ENCODE measurements around the gene TMEM225.
"Not testable (repeated sequence)": the region's sequence is repeated elsewhere in the genome, so short reads cannot be mapped to it uniquely, and the experiment has no call there.

Gene TMEM225

GRCh38 chr11:123885570-123885969 is at the start of gene TMEM225:
TSS of gene TMEM225 (minus strand) at chr11:123885670. CDS start at chr11:123885425, 245 bp downstream.
- DNase-seq: no peak

GRCh38 chr11:123924027-123924426 is 38.6 kb upstream of the TMEM225 start:
- no peak for DNase-seq

GRCh38 chr11:123920943-123921342 is 35.5 kb upstream of the TMEM225 start:
- DNase-seq: no peak

GRCh38 chr11:123905826-123906225 is 20.4 kb upstream of the TMEM225 start:
- DNase-seq: no peak

GRCh38 chr11:123904932-123905331 is 19.5 kb upstream of the TMEM225 start:
- DNase-seq: no peak

GRCh38 chr11:123903932-123904331 is 18.5 kb upstream of the TMEM225 start:
- DNase-seq: no peak

- no peak for DNase-seq
Observed at GRCh38 chr11:123901867-123902266, 16.4 kb upstream of the TMEM225 start, which contains the start of gene OR8D4. TSS of gene OR8D4 (plus strand) at chr11:123902167. CDS start at chr11:123906432, 4,265 bp downstream.

- no peak for DNase-seq
Observed at GRCh38 chr11:123899792-123900191, 14.3 kb upstream of the TMEM225 start.

GRCh38 chr11:123892031-123892430 is 6.6 kb upstream of the TMEM225 start:
- no peak for DNase-seq

GRCh38 chr11:123880912-123881311 is 4.6 kb downstream of the TMEM225 start:
- no peak for DNase-seq

GRCh38 chr11:123867795-123868194 is 17.7 kb downstream of the TMEM225 start:
- DNase-seq: not testable (repeated sequence)

GRCh38 chr11:123865293-123865692 is 20.2 kb downstream of the TMEM225 start:
- DNase-seq: not testable (repeated sequence)

GRCh38 chr11:123859731-123860130 is 25.7 kb downstream of the TMEM225 start:
- no peak for DNase-seq

GRCh38 chr11:123856444-123856843 is 29.0 kb downstream of the TMEM225 start:
- no peak for DNase-seq

GRCh38 chr11:123853038-123853437 is 32.4 kb downstream of the TMEM225 start:
- DNase-seq: no peak

GRCh38 chr11:123852321-123852720 is 33.1 kb downstream of the TMEM225 start:
- DNase-seq: no peak

GRCh38 chr11:123851110-123851509 is 34.4 kb downstream of the TMEM225 start:
- DNase-seq: no peak

- no peak for DNase-seq
Observed at GRCh38 chr11:123841174-123841573, 44.3 kb downstream of the TMEM225 start.

GRCh38 chr11:123839131-123839530 is 46.3 kb downstream of the TMEM225 start:
- no peak for DNase-seq

- DNase-seq: no peak
Observed at GRCh38 chr11:123838659-123839058, 46.8 kb downstream of the TMEM225 start.

- DNase-seq: no peak
Observed at GRCh38 chr11:123838199-123838598, 47.3 kb downstream of the TMEM225 start.

GRCh38 chr11:123833095-123833494 is 52.4 kb downstream of the TMEM225 start:
- no peak for DNase-seq
